Fibroblast of pulmonary artery (primary cell): ENCODE data around the gene POC1A.

Source experiments
- DNase-seq: peaks from one replicate; pipeline ENCODE4 v3.0.0-alpha.2; 2010; ENCODE audit warnings: low read depth
- H3K4me3 ChIP-seq: replicated peaks from 2 replicates; pipeline ENCODE4 v1.5.1; 2011; ENCODE audit warnings: low read depth, mild to moderate bottlenecking, control low read depth, low read length, moderate library complexity
- TF ChIP-seq, protein P1 (sequence below): IDR thresholded peaks from 2 replicates; pipeline ENCODE4 v1.5.1; 2011; ENCODE audit warnings: mild to moderate bottlenecking, control low read depth, low read length, inconsistent platforms; ENCODE audit errors: missing control alignments

Gene POC1A

DNA sequence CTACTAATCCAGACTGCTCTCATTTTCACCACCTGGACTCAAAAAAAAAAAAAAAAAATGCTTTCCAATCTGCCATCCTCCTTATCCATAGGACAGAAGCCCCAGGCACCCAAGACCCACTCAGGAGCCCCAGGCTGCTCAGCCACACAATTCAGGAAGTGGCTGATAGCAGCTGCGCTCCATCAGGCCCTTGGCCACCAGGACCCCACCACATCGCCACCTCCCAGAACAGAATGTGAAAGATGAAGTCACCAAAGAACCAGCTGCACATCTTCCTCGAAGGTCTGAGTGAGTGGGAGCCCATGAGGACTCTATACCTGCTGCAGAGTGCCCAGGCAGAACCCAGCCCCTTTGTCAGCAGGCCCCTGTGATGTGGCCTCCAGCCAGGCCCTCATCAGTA, 19.5 kb downstream of the POC1A start:
- no peak for DNase-seq
- TF ChIP-seq, protein P1, sequence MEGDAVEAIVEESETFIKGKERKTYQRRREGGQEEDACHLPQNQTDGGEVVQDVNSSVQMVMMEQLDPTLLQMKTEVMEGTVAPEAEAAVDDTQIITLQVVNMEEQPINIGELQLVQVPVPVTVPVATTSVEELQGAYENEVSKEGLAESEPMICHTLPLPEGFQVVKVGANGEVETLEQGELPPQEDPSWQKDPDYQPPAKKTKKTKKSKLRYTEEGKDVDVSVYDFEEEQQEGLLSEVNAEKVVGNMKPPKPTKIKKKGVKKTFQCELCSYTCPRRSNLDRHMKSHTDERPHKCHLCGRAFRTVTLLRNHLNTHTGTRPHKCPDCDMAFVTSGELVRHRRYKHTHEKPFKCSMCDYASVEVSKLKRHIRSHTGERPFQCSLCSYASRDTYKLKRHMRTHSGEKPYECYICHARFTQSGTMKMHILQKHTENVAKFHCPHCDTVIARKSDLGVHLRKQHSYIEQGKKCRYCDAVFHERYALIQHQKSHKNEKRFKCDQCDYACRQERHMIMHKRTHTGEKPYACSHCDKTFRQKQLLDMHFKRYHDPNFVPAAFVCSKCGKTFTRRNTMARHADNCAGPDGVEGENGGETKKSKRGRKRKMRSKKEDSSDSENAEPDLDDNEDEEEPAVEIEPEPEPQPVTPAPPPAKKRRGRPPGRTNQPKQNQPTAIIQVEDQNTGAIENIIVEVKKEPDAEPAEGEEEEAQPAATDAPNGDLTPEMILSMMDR: no peak
- H3K4me3 ChIP-seq: no peak overlapping the region

DNA sequence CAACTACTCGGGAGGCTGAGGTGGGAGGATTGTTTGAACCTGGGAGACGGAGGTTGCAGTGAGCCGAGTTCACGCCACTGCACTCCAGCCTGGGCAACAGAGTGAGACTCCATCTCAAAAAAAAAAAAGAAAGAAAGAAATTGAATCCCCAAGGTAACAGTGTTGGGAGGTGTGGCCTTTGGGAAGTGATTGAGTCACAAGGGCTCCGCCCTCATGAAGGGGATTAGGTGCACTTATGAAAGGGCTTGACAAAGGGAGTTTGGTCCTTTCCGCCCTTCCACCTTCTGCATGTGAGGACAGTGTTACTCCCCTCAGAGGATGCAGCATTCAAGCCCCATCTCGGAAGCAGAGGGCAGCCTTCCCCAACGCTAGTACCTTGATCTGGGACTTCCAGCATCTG, 21.3 kb downstream of the POC1A start:
- TF ChIP-seq, protein P1: no peak
- H3K4me3 ChIP-seq: no peak overlapping the region
- DNase-seq: no peak

DNA sequence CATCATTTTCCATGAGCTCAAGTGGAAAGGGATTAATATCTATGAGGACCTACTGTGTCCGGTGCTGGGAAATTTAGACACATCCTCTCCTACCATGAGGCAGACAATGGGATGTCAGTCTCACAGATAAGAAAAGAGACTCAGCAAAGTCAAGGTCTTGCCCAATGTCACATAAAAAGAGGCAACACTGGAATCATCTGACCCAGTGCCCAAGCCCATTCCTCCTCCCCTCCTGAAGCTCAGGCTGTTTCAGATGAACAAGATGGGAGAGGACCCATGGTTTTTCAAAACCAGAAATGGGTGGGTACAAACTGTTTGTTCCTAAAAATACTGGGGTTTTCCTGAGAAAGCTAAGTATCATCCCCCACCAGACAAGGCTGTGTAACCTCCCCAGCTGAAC, 22.2 kb downstream of the POC1A start:
- DNase-seq: no peak
- TF ChIP-seq, protein P1: no peak
- H3K4me3 ChIP-seq: no peak overlapping the region

- TF ChIP-seq, protein P1: no peak
Measured at GRCh38 chr3:52130966-52131622, 23.1 kb downstream of the POC1A start.

DNA sequence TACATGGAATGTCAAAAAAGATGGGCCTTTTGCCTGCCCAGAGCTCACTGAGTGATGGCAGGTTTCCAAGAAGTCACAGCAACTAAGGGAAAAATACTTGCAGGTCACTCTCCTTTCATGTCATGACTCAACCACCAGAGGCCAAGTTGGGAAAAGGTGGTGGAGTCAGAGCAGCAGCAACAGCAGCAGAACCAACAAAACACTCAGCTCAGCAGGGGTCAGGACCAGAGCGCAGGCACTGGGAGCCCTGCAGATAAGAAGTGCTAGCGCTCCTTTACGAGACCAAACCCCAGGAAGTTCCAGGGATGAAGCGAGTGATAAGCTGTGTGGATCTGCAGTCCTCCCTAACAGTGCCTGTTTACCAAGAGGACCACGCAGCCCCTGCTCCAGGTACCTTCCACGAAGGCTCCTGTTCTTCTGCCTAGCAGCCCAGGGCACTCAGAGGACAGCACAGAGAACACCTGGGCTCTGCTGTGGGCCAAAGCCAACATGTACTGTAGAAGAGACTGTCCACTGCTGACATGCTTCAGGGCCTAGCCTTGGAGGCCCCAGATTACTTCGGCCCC, 26.0 kb downstream of the POC1A start:
- DNase-seq: peak; percentile 76
- TF ChIP-seq, protein P1: no peak
- H3K4me3 ChIP-seq: no peak overlapping the region

More at GRCh38 chr3:52130966-52131622, 23.1 kb downstream of the POC1A start:
- no peak overlapping the region for H3K4me3 ChIP-seq
- DNase-seq: no peak

DNA sequence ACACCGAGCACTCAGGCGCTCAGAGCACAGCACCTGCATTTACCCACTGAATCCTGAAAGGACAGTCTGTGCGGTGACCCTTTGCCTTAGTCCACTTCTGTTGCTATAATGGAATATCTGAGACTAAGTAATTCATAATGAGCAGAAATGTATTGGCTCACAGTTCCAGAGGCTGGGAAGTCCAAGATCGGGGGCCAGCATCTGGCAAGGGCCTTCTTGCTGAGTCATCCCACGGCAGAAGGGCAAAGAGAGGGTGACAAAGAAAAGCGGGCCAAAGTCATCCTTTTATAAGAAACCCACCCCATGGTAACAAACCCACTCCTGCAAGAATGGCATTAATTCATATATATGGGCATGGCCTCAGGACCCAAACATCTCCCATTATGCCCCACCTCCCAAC, 27.7 kb downstream of the POC1A start:
- no peak for DNase-seq
- TF ChIP-seq, protein P1: no peak
- no peak overlapping the region for H3K4me3 ChIP-seq

GRCh38 chr3:52126036-52126435, 28.2 kb downstream of the POC1A start:
- no peak overlapping the region for H3K4me3 ChIP-seq
- TF ChIP-seq, protein P1: no peak
- no peak for DNase-seq
